ENCODE results near the gene VPS13D.

The VPS13D gene

DNA sequence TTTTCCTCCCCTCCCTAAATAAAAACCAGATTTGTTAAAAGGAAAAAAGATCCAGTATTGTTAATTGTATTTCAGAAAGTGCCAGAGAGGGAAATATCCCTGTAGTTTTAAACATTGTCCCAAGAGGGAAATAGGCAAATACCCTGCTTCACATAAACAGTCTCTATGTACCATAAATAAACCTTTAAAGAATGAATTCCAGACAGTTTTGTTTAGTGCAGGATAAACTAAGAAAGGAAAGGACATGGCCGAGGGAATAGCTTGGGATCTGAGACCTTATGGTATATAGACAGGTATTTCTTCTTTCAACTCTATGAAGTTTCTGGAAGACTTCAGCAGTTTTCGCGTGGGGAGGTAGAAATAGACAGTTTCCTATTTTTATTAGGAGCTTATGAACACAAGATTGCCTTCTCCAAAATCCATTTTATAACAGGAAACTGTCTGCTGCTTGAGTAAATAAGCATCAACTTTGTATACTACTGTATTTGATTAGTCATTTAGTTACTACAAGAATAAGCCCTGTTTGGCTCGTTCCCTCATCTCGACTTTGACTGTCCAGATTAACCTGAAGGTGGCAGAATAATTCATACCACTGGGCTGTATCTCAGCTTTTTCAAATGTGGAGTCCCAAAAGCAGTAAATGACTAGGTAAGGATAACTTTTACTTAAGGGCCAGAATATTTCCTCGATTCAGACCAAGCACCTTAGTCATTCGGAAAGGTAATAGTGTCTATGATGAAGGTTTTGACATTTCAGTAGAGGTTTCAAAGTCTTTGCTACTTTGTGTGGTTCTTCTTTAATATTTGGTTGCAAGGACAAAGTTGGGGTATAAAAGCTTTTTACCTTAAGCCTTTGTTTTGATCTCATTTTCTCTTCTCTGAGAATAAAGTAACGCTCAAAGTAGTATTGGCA lies 177.5 kb downstream of the VPS13D start:
- FAIRE-seq = no peak

DNA sequence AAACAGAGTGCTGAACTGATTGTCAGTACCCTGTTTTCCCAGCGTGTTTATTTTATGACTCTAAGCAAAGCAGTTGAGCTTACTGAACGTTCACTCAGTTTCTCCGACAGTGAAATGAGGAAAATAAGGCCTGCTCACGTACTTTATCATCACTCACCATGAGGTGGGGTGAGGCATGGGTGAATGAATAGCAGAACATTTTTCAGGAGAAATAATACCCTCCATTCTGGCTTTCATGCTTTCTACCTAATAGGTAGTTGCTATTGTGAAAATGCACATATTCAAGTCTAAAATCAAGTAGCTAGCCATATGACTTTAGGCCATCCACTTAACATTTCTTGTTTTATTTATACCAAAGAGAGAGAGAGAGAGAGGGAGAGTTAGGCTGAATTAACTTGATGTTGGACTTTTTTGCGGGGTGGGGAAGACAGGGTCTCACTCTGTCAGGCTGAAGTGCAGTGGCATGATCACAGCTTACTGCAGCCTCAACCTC lies 178.2 kb downstream of the VPS13D start:
- no peak for FAIRE-seq

DNA sequence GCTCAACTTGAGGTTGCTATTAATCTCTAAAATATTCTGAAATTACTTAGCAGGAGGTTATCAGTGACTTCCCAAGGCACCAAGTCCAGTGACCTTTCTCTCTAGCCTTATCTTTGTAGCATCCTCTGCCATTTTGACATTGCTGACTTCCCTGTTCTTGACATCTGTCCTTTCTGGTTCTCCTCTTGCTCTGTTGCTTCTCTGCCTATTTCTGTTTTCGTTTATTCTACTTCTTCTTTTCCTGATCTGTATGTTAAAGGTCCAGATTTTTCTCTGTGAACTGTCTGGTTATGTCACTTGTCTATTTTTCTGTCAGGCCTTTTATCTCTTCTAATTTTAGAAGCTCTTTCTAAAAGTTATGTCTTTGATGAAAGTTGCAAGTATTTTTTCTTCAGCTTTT lies 178.8 kb downstream of the VPS13D start:
- no peak for FAIRE-seq

DNA sequence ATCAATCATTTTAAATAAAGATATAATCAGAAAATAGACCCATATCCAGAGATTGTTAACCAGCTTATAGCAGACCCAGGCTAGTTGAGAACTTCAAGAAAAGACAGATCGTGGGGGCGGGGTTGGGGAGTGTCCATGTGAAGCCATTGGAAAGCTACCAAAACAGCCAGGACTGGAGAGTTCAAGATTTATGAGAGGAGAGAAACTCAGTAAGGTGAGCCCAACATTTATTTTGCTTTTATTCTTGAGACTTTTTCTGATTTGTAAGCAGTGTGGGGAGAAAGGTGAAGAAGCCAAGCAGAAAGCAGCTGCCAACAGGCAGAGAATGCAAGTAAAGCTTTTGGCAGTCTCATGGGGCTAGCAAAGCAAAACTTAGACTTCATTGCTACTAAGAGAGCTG lies 179.9 kb downstream of the VPS13D start:
- FAIRE-seq = no peak

DNA sequence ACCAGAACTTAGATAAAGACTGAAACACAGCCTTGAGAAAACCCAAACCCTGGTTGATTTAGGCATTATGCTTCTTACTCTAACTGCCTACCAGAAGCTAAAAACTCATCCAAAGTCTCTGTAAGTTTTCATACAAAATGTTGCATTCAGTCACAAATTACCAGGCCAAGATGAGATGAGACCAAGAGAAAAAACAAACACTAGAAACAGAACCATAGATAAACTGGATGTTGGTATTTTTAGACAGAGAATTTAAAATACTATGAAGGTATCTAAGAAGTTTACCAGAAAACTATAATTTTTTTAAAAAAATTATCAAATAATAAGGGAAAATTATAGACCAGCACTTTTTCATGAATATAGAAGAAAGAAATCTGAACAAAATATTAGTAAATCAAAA lies 180.5 kb downstream of the VPS13D start:
- FAIRE-seq = peak; percentile 11

DNA sequence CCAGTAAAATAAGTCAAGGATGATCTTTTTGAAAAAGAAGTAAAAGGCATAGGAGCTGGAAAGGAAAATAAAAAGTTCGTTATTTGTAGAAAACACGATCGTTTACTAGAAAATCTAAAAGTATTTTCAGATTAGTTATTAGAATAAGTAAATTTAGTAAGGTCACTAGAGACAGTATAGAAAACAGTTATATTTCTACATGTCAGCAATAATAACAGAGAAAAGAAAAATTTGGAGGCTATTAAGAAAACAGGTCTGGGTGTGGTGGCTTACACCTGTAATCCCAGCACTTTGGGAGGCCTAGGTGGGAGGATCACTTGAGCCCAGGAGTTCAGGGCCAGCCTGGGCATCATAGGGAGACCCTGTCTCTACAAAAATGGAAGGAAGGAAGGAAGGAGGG lies 181.3 kb downstream of the VPS13D start:
- FAIRE-seq = no peak

DNA sequence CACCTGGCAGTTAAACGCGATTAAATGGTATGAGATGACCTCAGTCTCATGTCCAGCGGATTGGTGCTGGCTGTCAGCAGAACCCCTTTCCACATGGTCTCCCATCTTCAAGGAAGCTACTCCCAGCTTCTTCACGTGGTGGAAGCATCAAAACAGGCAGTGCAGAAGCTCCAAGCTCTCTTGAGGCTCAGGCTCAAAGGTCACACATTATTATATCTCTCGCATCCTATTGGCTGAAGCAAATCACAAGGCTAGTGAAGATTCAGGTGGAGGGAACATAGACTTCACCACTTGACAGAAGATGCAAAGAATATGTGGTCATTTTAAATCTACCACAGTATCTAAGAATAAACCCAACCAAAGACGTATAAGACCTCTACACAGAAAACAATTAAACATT lies 181.9 kb downstream of the VPS13D start:
- FAIRE-seq = no peak

DNA sequence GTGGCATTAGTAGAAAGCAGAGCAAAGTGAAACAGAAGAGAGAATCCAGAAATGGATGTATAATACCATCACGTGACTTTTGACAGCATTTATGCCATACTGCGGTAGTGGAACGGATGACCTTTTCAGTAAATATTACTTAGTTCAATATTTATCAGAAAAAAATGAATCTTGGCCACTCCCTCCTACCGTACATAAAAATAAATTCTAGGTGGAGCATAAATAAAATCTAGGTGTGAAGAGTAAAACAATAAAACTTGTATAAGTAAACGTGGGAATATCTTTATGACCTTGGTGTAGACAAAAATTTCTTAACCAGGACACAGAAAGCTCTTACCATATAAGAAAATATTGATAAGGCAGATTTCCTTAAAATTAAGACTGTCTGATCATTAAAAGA lies 182.6 kb downstream of the VPS13D start:
- FAIRE-seq = no peak

DNA sequence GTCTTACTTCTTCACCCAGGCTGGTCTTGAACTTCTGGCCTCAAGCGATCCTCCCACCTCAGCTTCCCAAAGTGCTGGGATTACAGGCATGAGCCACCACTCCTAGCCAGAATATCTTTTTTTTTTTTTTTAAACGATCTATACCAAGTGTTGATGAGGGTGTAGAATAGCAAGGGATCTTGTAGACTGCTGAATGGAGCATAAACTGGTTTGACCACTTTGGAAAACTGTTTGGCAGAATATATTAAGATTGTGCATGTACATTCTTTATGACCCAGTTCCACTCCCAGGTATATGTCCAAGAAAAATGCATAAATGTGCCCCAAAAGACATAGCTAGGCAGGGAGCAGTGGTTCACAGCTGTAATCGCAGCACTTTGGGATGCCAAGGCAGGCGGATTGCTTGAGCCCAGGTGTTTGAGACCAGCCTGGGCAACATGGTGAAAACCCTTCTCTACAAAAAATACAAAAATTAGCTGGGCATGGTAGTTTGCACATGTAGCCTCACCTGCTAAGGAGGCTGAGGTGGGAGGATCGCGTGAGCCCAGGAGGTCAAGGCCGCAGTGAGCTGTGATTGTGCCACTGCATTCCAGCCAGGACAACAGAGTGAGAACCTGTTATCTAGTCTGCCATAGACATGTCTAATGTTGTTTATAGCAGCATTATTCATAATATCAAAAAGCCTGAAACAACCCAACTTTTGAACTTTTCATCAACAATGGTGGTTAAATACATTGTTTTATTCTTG lies 184.0 kb downstream of the VPS13D start:
- no peak for FAIRE-seq

DNA sequence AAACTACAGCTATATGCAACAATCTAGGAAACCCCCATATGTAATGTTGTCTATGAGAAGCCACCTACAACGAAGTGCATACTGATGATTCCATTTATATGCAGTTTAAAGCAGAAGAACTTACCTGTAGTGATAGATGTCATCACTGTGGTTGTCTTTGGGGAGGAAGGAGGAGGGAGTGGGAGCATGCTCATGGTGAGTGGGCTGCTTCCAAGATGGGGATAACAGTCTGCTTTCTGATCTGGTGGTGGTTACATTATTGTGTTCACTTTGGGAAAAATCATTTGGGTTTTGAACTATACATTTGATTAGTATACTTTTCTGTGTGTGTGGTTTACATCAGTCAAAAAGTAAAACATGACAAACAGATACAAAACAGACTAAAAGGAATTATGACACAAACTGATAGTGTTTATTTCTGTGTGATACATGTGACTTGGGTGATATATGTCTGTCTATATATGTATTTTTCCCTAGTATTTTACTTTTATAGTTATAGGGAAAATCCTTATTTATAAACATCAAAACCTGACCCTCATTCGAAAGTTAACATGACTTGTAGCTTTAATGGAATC lies 184.7 kb downstream of the VPS13D start:
- no peak for FAIRE-seq

DNA sequence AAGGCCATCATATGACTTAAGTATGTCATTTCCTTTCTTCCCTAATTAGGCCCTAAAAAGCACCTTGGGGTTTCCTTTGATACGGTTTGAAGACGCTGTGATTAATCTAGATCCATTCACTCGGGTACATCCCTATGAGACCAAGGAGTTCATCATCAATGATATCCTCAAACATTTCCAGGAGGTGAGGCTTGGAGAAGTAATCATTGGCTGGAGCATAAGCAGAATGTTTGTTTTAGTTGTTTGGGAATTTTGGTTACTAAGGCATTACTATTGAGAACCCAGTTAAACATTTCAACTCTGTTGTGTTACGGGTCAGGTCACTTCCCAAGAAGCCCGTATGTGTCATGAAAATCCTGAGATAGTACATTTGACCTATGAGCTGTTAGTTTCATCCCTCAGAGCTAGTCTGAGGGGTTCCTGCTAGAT lies 185.2 kb downstream of the VPS13D start:
- FAIRE-seq = no peak

DNA sequence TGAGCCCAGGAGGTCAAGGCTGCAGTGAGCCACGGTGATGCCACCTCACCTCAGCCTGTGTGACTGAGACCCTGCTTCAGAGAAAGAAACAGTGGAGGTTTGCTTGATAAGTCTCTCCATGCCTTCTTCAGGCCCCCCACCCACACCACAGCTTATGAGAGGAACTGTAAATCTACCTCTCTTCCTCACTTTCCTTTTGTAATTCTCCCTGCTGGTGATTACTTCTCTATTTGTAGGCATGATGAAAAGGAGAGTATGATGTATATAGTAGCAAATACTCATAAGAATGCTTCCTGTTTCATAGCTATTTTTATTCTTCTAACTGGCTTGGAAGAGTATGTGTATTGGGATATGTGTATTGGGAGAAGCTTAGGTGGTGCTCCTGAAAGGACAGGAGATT lies 186.3 kb downstream of the VPS13D start:
- no peak for FAIRE-seq

DNA sequence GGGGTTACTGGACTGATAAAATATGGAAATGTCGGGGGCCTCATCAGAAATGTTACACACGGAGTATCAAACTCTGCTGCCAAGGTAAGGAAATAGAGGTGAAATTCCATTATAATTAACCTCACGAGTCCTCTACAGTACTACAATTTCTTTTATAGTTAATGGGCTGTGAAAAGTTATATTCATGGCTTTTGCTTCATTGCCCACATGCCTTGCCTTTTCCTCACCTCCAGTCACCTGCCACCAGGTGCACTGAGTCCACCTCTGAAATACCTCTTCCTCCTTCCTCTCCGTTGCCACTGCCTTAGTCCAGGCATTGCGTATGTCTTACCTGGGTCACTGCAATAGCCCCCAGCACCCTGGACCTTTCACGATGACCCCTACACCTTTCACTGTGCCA lies 186.9 kb downstream of the VPS13D start:
- FAIRE-seq = no peak

DNA sequence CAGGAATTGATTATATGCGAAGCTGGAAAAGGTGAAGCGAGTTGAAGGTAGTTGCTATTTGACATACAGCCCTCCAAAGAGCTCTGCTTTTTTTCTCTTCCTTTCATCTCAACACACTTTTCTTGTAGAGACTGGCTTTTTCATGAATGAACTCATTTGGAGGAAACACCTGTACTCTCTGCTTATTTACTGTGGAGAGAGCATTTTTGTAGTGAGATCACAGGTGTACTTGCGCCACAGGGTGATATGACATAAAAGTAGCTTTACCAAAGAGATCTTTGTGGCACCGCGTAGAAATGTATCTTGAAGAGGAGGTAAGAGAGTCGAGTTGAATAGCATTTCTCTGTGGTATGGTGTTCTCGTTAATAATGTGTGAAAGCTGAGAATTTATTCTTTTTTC lies 187.6 kb downstream of the VPS13D start:
- no peak for FAIRE-seq

DNA sequence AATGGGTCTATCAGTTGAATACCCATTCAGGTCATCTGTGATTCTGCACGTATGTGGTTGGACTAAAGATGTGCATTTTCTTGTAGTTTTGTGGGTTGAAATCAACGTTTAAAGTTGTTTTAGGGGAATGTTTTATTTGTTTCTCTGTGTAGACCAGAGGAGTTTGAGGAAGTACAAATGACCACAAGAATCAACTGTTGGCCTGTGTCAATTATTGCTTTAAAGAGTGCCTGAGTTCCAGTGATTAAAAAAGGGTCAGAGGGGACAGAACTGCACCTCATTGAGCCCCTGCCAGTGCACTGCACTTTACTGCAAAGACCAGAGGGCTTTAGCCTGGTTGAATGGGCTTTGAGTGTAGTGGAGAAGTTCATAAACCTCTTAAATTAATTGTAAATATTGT lies 190.3 kb downstream of the VPS13D start:
- FAIRE-seq = no peak

DNA sequence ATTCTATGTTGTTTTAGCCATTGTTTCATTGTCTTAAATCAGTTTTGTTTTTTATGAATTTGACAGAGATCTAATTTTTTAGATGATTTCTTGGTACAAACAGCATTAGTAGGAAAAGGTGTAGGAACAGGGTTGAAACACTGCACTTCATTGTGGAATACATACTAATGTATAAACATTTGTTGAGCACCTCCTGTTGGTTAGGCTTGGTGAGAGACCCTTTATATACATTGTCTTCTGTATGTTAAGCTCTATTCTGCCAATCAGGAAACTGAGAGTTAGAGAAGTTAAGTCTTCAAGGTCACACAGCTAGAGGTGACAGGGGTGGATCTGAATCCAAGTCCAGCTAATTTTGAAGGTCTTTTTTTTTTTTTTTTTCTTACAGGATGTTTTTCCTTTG lies 192.7 kb downstream of the VPS13D start:
- no peak for FAIRE-seq

DNA sequence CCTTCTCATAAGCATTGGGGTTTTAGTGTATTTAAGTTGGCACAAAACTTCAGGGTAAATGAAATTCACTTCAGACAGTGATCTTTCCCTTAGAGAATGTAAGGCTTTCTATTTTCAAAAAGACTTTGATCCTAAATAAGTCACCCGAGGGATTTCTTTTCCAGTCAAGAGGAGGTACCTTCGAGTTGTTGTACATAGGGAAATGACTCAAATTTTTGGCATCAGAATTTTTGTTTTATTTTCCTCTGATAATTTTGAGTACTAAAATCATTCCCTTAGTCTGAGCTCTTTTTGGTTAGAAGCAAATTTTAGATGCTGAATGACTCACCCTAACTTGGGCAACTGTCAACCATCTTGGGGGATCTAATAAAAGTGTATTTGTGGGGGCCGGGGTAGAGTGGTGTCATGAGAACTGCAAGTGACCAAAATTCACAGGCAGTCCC lies 194.3 kb downstream of the VPS13D start:
- FAIRE-seq = no peak

DNA sequence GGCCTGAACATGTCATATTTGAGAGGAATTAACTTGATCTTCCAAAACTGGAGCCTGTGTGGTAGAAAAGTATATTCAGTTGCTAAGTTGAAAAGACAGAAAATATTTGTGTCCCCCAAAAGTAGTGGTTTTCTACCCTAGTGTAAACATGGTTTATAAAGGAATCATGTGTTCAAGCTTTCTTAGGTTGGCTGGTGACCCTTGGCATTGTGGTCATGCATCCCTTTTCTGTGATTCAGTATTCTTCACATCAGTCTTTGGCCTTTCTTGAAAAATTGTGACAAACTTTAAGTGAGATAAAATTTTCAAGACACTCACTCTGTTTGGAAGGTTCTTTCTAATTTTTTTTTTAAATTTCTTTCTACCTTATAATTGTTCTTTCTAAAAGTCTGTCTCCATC lies 195.0 kb downstream of the VPS13D start:
- FAIRE-seq = no peak

DNA sequence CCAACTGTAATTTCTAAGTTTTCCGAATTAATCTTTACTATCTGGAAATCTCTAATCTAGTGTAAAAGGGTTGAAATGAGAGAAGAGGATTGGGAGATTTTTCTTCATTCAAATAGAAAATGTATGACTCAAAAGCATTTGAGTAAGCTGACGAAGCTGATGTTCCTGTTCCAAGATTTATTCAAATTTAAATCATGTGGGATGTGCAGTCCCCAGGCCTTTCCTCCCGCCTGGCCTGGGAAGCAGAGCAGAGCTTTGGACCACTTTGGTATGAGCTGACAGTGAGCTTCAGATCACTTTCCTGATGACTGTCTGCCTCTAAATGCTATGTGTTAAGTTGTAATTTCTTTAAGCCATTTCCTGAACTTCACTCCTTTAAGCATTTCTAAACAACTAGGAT lies 196.2 kb downstream of the VPS13D start:
- FAIRE-seq = no peak

DNA sequence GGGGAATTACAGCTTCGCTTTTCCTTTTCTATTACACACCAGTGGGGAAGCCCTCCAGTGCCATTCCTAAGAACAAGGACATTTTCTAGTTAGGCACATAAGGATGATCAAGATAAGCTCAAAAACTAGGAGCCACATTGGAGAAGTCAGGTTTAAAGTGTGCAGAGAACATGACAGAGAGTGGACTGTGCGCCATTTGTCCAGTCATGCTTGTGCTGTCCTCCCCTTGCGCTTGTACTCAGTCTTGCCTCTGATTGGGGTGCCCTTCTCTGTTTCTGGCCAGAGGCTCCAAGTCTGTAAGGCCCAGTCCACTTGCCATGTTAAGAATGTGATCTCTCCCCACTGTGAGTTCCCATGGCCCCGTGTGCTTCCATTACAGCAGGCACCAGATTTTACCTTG lies 198.5 kb downstream of the VPS13D start:
- FAIRE-seq = no peak

DNA sequence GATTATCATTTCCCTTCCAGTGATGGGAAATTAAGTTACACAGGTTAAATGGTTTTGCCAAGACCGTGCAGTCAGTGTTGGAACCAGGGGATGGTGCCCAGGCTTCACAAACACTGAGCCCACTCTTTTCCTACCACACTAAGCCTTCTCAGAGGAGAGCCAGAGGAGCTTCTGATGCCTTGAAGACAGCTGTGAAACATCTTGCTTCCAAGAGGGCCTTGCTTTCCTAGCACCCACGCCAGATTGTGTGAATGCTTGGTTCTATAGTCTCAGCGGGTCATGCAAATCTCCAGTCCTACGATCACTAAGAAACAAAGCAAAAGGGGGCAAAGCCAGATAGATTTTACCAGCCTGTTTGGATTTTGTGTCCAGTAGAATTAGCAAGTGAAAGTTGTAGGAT lies 200.7 kb downstream of the VPS13D start:
- FAIRE-seq = no peak

DNA sequence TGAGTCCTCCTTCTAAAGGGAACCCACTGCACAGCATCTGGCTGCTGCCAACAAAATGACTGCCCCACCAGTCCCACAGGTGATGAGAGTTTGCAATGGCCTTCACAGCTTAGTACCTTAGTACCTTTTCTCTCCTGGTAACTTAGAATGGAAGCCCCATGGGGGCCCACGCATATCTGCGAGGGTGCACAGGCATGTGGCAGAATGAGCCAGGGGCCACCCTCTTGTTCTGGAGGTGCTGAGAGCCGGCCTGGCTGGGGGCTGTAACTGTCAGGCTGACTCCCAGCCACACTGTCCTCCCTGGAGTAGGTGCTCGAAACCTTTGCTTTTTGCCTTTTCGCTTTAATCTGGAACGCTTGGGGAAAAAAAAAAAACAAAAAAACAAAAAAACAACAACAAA lies 203.1 kb downstream of the VPS13D start:
- FAIRE-seq = no peak

DNA sequence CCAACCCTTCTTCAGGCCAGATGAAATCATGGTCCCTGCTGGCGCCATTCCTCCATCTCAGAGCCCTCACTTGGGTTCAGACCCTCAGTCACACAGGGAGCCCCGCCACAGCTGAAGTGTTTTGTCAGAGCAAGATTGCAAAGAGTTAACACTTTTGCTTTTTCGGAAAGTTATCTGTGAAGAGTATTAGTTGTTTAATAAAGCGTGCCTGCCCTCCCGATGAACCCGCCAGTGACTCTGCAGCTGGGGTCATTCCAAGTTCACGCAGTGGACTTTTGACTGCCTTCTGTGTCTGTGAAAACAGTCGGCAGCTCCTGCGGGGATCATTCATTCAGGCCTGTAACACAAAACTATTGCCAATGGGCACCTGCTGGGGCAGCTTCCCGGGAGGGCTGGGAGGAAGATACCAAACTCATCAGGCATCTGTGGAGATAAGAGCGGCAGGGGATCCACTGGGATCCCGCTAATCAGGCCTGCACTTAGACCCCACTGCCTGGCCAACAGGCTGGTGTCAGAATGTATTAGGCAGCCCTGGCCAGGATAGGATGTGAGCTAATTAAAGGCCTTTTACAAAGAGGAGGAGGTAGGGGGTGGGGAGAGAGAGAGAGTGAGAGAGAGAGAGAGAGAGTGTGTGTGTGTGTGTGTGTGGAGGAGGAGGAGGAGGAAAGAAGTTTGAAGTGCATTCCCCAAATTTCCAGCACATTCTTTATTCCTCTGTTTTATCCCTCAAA lies 203.7 kb downstream of the VPS13D start:
- FAIRE-seq = no peak
